K562 (cell line): Measurements from ENCODE around the gene SEL1L.

ENCODE experiments used
- CTCF ChIP-seq, 3 experiments: IDR thresholded peaks in 2 of 3; conservative IDR thresholded peaks in 1 of 3; 2 replicates each; pipeline ENCODE4 v1.5.1; 2011 to 2012; ENCODE audit warnings: low read length in 3 of 3, mild to moderate bottlenecking in 3 of 3, control low read depth in 2 of 3, improper control_type of control experiment in 1 of 3, inconsistent platforms in 1 of 3, low read depth in 1 of 3, mixed read lengths in 1 of 3, moderate library complexity in 1 of 3; ENCODE audit not compliant: insufficient read depth in 2 of 3
- FOS ChIP-seq: IDR thresholded peaks from 3 replicates; pipeline ENCODE4 v1.6.1; 2011; ENCODE audit not compliant: insufficient read length; ENCODE audit errors: extremely low read depth
- GATAD2A ChIP-seq: fragments of 450-650 bp; IDR thresholded peaks from 2 replicates; pipeline ENCODE4 v1.6.1; 2017
- HDAC8 ChIP-seq: fragments of 450-650 bp; IDR thresholded peaks from 2 replicates; pipeline ENCODE4 v1.6.1; 2016; ENCODE audit warnings: mild to moderate bottlenecking, missing genetic modification characterization, moderate library complexity, missing compliant biosample characterization
- IRF1 ChIP-seq: sonication (generic); formaldehyde crosslinking; IDR thresholded peaks from 2 replicates; pipeline ENCODE4 v1.8.0; 2022; ENCODE audit warnings: missing genetic modification reagents, mild to moderate bottlenecking, borderline replicate concordance
- MAX ChIP-seq: sonication (generic); formaldehyde crosslinking; IDR thresholded peaks from 2 replicates; pipeline ENCODE4 v1.9.0; 2022; ENCODE audit warnings: mild to moderate bottlenecking, missing genetic modification reagents
- MTA2 ChIP-seq: fragments of 450-650 bp; IDR thresholded peaks from 2 replicates; pipeline ENCODE4 v1.6.1; 2016; ENCODE audit warnings: low read depth
- NCOA2 ChIP-seq, 2 experiments: fragments of 450-650 bp; IDR thresholded peaks; 2 replicates each; pipeline ENCODE4 v1.6.1; 2018; ENCODE audit warnings: mild to moderate bottlenecking in 2 of 2, moderate library complexity in 1 of 2; ENCODE audit not compliant: partially characterized antibody in 2 of 2
- TSHZ1 ChIP-seq: fragments of 250-450 bp; sonication (Bioruptor Pico); IDR thresholded peaks from 2 replicates; pipeline ENCODE4 v1.4.0; 2020; ENCODE audit warnings: mild to moderate bottlenecking, moderate library complexity

GRCh38 chr14:81509321-81509720 is 24.3 kb downstream of the SEL1L start:
- TF ChIP-seq CTCF (IDR thresholded peaks at IDR 0.05 in 2 of 3, conservative IDR thresholded peaks at IDR 0.05 in 1 of 3; ENCODE audit: insufficient read depth in 2 of 3, low read depth in 1 of 3, low read length in 3 of 3) (no peak), IRF1 (CRISPR knock-in tag) (no peak), HDAC8 (tag) (no peak), TSHZ1 (CRISPR knock-in tag) (no peak), MAX (CRISPR knock-in tag) (no peak), GATAD2A (no peak), NCOA2 (IDR thresholded peaks at IDR 0.05; ENCODE audit: partially characterized antibody in 2 of 2) (no peak), MTA2 (no peak), FOS (no peak)
